DOHH2 (cell line): ENCODE data around the gene CACNG1.

Experiments
- EZH2phosphoT487 ChIP-seq: fragments of 200-600 bp; sonication (generic); IDR thresholded peaks from 2 replicates; pipeline ENCODE4 v1.6.1; 2017; ENCODE audit warnings: borderline replicate concordance, mild to moderate bottlenecking, antibody characterized with exemption, low read length, moderate library complexity, mixed read lengths
- TF ChIP-seq, protein P1 (sequence below): fragments of 200-600 bp; sonication (generic); IDR thresholded peaks from one replicate; pipeline ENCODE4 v1.5.1; 2014; ENCODE audit warnings: antibody characterized with exemption, mild to moderate bottlenecking, low read depth, low read length; ENCODE audit not compliant: poor library complexity, severe bottlenecking

GRCh38 chr17:67082107-67082506 lies 37.8 kb downstream of the CACNG1 start:
- TF ChIP-seq, protein P1, sequence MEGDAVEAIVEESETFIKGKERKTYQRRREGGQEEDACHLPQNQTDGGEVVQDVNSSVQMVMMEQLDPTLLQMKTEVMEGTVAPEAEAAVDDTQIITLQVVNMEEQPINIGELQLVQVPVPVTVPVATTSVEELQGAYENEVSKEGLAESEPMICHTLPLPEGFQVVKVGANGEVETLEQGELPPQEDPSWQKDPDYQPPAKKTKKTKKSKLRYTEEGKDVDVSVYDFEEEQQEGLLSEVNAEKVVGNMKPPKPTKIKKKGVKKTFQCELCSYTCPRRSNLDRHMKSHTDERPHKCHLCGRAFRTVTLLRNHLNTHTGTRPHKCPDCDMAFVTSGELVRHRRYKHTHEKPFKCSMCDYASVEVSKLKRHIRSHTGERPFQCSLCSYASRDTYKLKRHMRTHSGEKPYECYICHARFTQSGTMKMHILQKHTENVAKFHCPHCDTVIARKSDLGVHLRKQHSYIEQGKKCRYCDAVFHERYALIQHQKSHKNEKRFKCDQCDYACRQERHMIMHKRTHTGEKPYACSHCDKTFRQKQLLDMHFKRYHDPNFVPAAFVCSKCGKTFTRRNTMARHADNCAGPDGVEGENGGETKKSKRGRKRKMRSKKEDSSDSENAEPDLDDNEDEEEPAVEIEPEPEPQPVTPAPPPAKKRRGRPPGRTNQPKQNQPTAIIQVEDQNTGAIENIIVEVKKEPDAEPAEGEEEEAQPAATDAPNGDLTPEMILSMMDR, result no peak
- TF ChIP-seq EZH2phosphoT487, result no peak
